Measurements from ENCODE around the gene AWAT2.

Gene AWAT2

GRCh38 chrX:70054391-70054790, 4.7 kb upstream of the AWAT2 start:
- Histone ChIP-seq H3K9me3 (ENCODE audit: control insufficient read depth, insufficient read depth, low read length) (no peaks in the 10 kb centered on the region), H3K36me3 (ENCODE audit: insufficient read depth, low read length) (no peaks in the 10 kb centered on the region), H3K4me1 (ENCODE audit: insufficient read depth, low read length) (no peaks in the 10 kb centered on the region), H3K9ac (ENCODE audit: low read depth, low read length) (no peak overlapping the region)

- H3K9ac ChIP-seq (ENCODE audit: low read depth, low read length): no peak overlapping the region
- no peaks in the 10 kb centered on the region for H3K36me3 ChIP-seq (ENCODE audit: insufficient read depth, low read length)
- no peaks in the 10 kb centered on the region for H3K4me1 ChIP-seq (ENCODE audit: insufficient read depth, low read length)
- H3K9me3 ChIP-seq (ENCODE audit: control insufficient read depth, insufficient read depth, low read length): no peaks in the 10 kb centered on the region
These were observed 3.3 kb upstream of the AWAT2 start for GRCh38 chrX:70052895-70053615.

DNA sequence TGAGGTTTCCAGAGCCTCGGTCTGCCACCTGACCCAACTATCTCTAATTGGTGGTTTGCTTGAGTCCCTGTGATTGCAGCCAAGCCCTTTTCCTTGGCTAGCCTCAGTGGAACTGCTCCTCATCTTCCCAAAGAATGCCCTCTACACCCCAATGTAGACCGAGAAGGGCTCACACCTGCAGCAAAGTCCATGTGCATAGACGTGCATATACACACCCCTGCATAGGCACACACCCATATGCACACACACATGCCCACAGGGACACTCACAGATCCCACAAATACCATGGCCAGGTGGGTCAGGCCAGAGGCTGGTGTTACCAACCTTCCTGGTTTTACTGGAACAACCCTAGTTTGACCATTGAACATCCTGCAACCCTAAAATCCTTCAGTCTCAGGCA, 332 bp downstream of the AWAT2 start:
- Histone ChIP-seq H3K9me3 (ENCODE audit: control insufficient read depth, insufficient read depth, low read length) (no peaks in the 10 kb centered on the region), H3K4me1 (ENCODE audit: insufficient read depth, low read length) (no peaks in the 10 kb centered on the region), H3K36me3 (ENCODE audit: insufficient read depth, low read length) (no peaks in the 10 kb centered on the region), H3K9ac (ENCODE audit: low read depth, low read length) (no peak overlapping the region)

- Histone ChIP-seq H3K9ac (ENCODE audit: low read depth, low read length) (no peak overlapping the region), H3K4me1 (ENCODE audit: insufficient read depth, low read length) (peaks cover 3% of the 10 kb centered on the region; the same call in 1 of the 2 replicates), H3K9me3 (ENCODE audit: control insufficient read depth, insufficient read depth, low read length) (no peaks in the 10 kb centered on the region), H3K36me3 (ENCODE audit: insufficient read depth, low read length) (no peaks in the 10 kb centered on the region)
These were observed 2.8 kb downstream of the AWAT2 start for GRCh38 chrX:70046978-70047377.

- Histone ChIP-seq H3K4me1 (ENCODE audit: insufficient read depth, low read length) (peaks cover 3% of the 10 kb centered on the region; the same call in 1 of the 2 replicates), H3K36me3 (ENCODE audit: insufficient read depth, low read length) (no peaks in the 10 kb centered on the region), H3K9me3 (ENCODE audit: control insufficient read depth, insufficient read depth, low read length) (no peaks in the 10 kb centered on the region), H3K9ac (ENCODE audit: low read depth, low read length) (no peak overlapping the region)
These were observed 5.0 kb downstream of the AWAT2 start for GRCh38 chrX:70044541-70045245.

DNA sequence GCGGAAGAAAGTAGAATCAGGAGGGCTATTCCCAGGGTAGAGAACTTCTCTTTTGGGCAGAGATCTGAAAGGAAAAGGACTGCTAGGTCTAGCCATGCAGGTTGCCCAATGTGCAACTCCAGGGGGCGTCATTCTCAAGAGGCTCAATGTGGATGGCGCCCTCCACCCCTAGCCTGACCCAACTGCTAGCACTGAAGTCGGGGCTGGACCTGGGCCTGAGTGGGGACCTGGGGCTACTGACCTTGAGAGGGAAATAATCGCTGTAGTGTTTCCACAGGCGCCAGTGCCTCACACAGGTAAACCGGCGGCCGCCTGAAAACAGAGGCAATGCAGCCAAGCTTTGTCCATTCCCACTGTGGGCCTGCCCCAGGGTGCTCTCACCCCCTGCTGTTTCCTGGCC, 6.1 kb downstream of the AWAT2 start:
- H3K9me3 ChIP-seq (ENCODE audit: control insufficient read depth, insufficient read depth, low read length): no peaks in the 10 kb centered on the region

DNA sequence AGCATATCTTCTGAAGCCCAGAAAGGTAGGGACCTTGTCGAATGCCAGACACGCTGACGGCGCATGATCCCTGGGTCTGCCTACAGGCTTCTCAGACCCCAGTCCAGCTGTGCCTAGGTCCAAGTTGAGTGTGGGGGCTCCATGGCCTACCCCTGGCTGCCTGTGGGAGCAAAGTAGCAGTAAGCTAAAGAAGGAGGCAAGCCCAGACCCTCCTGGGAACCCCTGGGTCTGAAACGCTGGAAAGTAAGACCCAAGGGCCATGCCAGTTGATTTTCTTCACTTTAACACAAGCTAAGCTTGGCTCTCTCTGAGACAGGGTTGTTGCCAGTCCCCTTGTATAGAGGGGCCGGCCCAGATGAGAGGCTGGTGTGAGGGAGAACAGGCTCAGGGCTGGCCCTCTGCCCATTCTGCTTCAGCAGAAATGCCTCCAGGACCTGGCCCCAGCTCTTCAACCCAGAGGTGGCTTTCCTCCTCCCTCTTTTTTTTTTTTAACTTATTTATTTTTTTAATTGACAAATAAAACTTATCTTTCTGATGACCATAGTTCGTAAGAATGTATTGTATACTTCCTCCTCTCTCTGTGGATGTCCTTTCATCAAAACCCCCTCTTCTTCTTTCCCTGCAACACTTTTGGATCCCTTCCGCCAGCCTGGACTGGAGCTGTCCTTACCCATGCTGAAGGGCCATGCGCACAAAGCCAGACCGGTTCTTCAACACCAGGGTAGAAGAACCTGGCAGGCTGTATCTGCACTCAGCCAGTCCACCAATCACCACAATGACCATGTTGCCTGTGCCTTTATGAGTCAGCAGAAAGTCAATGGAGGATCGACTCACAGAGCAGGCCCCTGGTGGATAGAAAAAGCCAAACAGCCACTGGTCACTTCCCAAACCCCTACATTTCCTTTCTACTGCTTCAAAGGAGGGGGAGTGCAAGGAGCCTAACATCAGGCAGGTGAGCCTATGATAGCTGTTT, 7.1 kb downstream of the AWAT2 start:
- Histone ChIP-seq H3K4me1 (ENCODE audit: insufficient read depth, low read length) (peaks cover 3% of the 10 kb centered on the region; the same call in 1 of the 2 replicates), H3K9ac (ENCODE audit: low read depth, low read length) (no peak overlapping the region), H3K9me3 (ENCODE audit: control insufficient read depth, insufficient read depth, low read length) (no peaks in the 10 kb centered on the region), H3K36me3 (ENCODE audit: insufficient read depth, low read length) (no peaks in the 10 kb centered on the region)

More for the DNA sequence above, 6.1 kb downstream of the AWAT2 start:
- peaks cover 3% of the 10 kb centered on the region; the same call in 1 of the 2 replicates for H3K4me1 ChIP-seq (ENCODE audit: insufficient read depth, low read length)
- H3K36me3 ChIP-seq (ENCODE audit: insufficient read depth, low read length): no peaks in the 10 kb centered on the region
- no peak overlapping the region for H3K9ac ChIP-seq (ENCODE audit: low read depth, low read length)

- H3K4me1 ChIP-seq (ENCODE audit: insufficient read depth, low read length): peaks cover 3% of the 10 kb centered on the region; the same call in 1 of the 2 replicates
These were observed 7.7 kb downstream of the AWAT2 start for GRCh38 chrX:70041993-70042392.

DNA sequence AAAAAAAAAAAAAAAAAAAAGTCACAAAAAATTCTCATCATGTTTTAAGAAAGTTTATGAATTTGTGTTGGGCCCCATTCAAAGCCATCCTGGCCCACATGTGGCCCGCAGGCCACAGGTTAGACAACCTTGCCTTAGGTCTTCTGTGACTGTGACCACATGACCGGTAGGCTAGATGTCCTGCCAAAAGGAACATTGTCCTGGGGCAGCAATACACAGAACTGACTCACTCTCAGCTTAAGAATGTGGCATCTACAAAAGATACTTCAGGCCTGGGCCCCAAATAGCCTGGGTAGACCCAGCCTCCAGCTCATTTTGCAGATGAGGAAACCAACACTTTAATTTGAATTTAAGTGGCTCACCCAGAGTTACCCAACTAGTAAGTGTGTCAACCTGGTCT, 10.0 kb downstream of the AWAT2 start:
- Histone ChIP-seq H3K4me1 (ENCODE audit: insufficient read depth, low read length) (peaks cover 3% of the 10 kb centered on the region; the same call in 1 of the 2 replicates), H3K9me3 (ENCODE audit: control insufficient read depth, insufficient read depth, low read length) (no peaks in the 10 kb centered on the region), H3K9ac (ENCODE audit: low read depth, low read length) (no peak overlapping the region), H3K36me3 (ENCODE audit: insufficient read depth, low read length) (no peaks in the 10 kb centered on the region)

More at GRCh38 chrX:70041993-70042392, 7.7 kb downstream of the AWAT2 start:
- H3K9me3 ChIP-seq (ENCODE audit: control insufficient read depth, insufficient read depth, low read length): no peaks in the 10 kb centered on the region
- H3K9ac ChIP-seq (ENCODE audit: low read depth, low read length): no peak overlapping the region
- H3K36me3 ChIP-seq (ENCODE audit: insufficient read depth, low read length): no peaks in the 10 kb centered on the region

- H3K4me1 ChIP-seq (ENCODE audit: insufficient read depth, low read length): peaks cover 5% of the 10 kb centered on the region
- H3K9me3 ChIP-seq (ENCODE audit: control insufficient read depth, insufficient read depth, low read length): no peaks in the 10 kb centered on the region
- H3K36me3 ChIP-seq (ENCODE audit: insufficient read depth, low read length): no peaks in the 10 kb centered on the region
- no peak overlapping the region for H3K9ac ChIP-seq (ENCODE audit: low read depth, low read length)
These were observed 10.8 kb downstream of the AWAT2 start for GRCh38 chrX:70038951-70039350.

DNA sequence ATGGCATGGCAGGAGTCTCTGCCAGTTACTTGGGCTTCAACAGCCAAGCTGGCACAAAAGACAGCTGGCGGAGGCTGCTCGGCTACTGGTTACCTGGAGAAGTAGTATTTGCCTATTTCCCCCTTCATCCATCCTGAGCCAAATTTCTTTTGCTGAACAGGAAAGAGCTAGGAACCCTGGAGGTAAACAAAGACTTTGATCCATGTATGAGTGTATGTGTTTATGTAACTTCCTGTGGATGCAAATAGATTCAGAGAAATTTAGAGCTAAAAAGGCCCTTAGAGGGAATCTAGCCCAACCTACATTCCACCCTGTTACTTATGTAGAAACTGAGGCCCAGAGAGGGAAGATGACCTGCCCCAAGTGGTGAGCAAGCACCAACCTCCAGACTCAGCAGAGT, 11.2 kb downstream of the AWAT2 start:
- Histone ChIP-seq H3K36me3 (ENCODE audit: insufficient read depth, low read length) (no peaks in the 10 kb centered on the region), H3K4me1 (ENCODE audit: insufficient read depth, low read length) (peaks cover 9% of the 10 kb centered on the region), H3K9ac (ENCODE audit: low read depth, low read length) (no peak overlapping the region), H3K9me3 (ENCODE audit: control insufficient read depth, insufficient read depth, low read length) (no peaks in the 10 kb centered on the region)

GRCh38 chrX:70034646-70035045, 15.1 kb downstream of the AWAT2 start:
- no peaks in the 10 kb centered on the region for H3K9me3 ChIP-seq (ENCODE audit: control insufficient read depth, insufficient read depth, low read length)
- H3K9ac ChIP-seq (ENCODE audit: low read depth, low read length): no peak overlapping the region

DNA sequence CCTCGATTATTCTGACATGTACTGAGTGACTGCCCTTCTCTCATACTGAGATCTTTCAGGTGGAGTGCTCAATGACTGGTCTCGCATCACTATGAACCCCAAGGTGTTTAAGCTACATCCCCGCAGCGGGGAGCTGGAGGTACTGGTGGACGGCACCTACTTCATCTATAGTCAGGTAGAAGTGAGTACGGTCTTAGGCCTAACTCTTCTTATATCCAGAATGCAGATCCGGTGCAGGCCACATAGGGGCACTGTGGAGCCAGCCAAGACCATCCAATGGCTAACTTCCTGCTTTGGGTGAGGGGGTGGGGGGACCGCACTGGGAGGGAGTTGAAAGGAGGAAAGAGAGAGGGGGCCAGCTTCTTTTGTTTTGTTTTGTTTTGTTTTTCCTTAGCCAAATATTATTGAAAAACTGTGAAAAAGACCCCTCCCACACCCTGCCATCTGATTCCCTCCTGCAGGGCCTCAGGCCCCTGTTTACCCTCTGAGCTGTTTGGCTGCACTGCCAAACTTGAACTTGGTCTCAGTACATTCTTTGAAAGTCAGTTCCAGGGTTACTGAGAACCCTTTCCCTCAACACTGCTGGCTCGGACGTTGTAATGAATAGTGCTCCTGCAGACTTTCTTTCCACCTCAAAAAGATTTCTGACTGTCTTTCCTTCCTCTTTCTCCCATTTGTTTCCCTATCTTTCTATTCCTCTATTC, 16.2 kb downstream of the AWAT2 start:
- Histone ChIP-seq H3K4me1 (ENCODE audit: insufficient read depth, low read length) (peaks cover 18% of the 10 kb centered on the region), H3K9me3 (ENCODE audit: control insufficient read depth, insufficient read depth, low read length) (no peaks in the 10 kb centered on the region), H3K36me3 (ENCODE audit: insufficient read depth, low read length) (no peaks in the 10 kb centered on the region), H3K9ac (ENCODE audit: low read depth, low read length) (no peak overlapping the region)

More at GRCh38 chrX:70034646-70035045, 15.1 kb downstream of the AWAT2 start:
- peaks cover 12% of the 10 kb centered on the region for H3K4me1 ChIP-seq (ENCODE audit: insufficient read depth, low read length)
- H3K36me3 ChIP-seq (ENCODE audit: insufficient read depth, low read length): no peaks in the 10 kb centered on the region

DNA sequence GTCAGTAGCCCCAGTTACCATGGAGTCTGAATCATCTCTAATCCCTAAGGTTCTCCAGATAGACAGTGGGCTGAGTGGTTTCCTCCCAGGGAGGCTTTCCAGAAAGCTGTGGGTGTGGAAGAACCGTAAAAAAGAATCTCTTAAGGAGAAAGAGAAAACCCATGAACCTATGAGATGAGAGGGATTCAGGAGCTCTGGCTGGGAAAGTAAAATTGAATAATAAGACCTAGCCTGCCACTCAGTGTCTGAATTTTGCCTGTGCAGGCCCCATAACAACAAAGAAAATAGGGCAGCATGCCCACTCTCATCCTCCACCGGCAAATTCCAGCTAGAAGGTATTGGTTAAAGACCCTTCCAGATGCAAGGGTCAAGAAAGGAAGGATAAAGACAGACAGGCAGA, 16.9 kb downstream of the AWAT2 start:
- H3K9ac ChIP-seq (ENCODE audit: low read depth, low read length): no peak overlapping the region
- no peaks in the 10 kb centered on the region for H3K9me3 ChIP-seq (ENCODE audit: control insufficient read depth, insufficient read depth, low read length)
- H3K36me3 ChIP-seq (ENCODE audit: insufficient read depth, low read length): no peaks in the 10 kb centered on the region
- H3K4me1 ChIP-seq (ENCODE audit: insufficient read depth, low read length): peaks cover 18% of the 10 kb centered on the region
